NT2/D1 (cell line): ENCODE data around the gene RNF157.

Experiments used
- YY1 ChIP-seq: IDR thresholded peaks from 2 replicates; pipeline ENCODE4 v1.6.1; 2011; ENCODE audit not compliant: insufficient read length, insufficient read depth
- ZNF274 ChIP-seq: IDR thresholded peaks from 2 replicates; pipeline ENCODE4 v1.6.1; 2011; ENCODE audit warnings: mild to moderate bottlenecking, low read depth, low read length

DNA sequence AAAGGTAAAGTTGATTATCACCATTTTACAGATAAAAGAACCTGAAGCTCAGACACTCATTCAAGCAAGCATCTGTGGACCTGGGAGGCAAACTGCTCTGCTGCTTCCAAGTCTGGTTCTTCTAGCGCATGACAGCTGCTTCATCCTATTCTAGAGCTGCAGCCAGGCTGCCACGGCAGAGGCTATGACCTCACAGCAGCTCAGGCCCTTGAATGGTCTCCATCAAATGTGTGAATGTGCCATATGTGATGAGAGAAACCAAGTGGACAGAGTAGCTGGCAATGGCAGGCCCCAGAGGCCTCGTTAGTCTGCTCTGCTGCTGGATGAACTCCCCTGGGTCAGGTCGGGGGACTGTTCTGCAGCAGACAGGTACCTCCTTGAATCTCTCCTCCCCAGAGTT lies 68.6 kb downstream of the RNF157 start:
- TF ChIP-seq ZNF274 (no peak), YY1 (no peak)
